H9 (cell line): Measurements from ENCODE around the gene RGL4. TPM values are rescaled to one million over a fixed set of nuclear protein-coding genes. Genes with fewer than 3 reads are reported as not detected.

Experiments
- DNase-seq: peaks from one replicate; pipeline ENCODE4 v3.0.0-alpha.2; 2017
- H2AFZ ChIP-seq: one replicate; pipeline ENCODE4 v1.6.1; 2013; ENCODE audit warnings: mild to moderate bottlenecking, low read length, control low read depth, moderate library complexity
- H2AK5ac ChIP-seq: 2 replicates; pipeline ENCODE4 v1.6.1; 2013; ENCODE audit warnings: low read length, control low read depth, mixed read lengths; ENCODE audit not compliant: insufficient read length
- H2BK120ac ChIP-seq: one replicate; pipeline ENCODE4 v1.6.1; 2013; ENCODE audit warnings: low read depth, mild to moderate bottlenecking, low read length, control low read depth, inconsistent platforms; ENCODE audit not compliant: poor library complexity, severe bottlenecking
- H2BK12ac ChIP-seq: 2 replicates; pipeline ENCODE4 v1.6.1; 2013; ENCODE audit warnings: low read length, control low read depth, mixed read lengths, low read depth; ENCODE audit not compliant: insufficient read length
- H2BK15ac ChIP-seq: 2 replicates; pipeline ENCODE4 v1.6.1; 2013; ENCODE audit warnings: low read depth, low read length, control low read depth
- H2BK20ac ChIP-seq: one replicate; pipeline ENCODE4 v1.6.1; 2013; ENCODE audit warnings: low read depth, mild to moderate bottlenecking, low read length, control low read depth, inconsistent platforms; ENCODE audit not compliant: poor library complexity, severe bottlenecking
- H2BK5ac ChIP-seq: 2 replicates; pipeline ENCODE4 v1.6.1; 2013; ENCODE audit warnings: low read length, control low read depth, mixed read lengths; ENCODE audit not compliant: insufficient read length
- H3K14ac ChIP-seq: 2 replicates; pipeline ENCODE4 v1.6.1; 2013; ENCODE audit warnings: low read length, control low read depth; ENCODE audit not compliant: insufficient read depth
- H3K18ac ChIP-seq: 2 replicates; pipeline ENCODE4 v1.6.1; 2013; ENCODE audit warnings: low read depth, mild to moderate bottlenecking, mixed read lengths, low read length, control low read depth; ENCODE audit not compliant: insufficient read length
- H3K23ac ChIP-seq: 2 replicates; pipeline ENCODE4 v1.6.1; 2013; ENCODE audit warnings: low read length, control low read depth, mixed read lengths, low read depth; ENCODE audit not compliant: insufficient read length
- H3K23me2 ChIP-seq: 2 replicates; pipeline ENCODE4 v1.6.1; 2013; ENCODE audit warnings: low read depth, mild to moderate bottlenecking, mixed read lengths, low read length, control low read depth; ENCODE audit not compliant: insufficient read length, poor library complexity, severe bottlenecking
- H3K27ac ChIP-seq: 2 replicates; pipeline ENCODE4 v1.5.1; 2013; ENCODE audit warnings: low read length, control low read depth, mixed read lengths, low read depth; ENCODE audit not compliant: insufficient read length
- H3K27me3 ChIP-seq: 2 replicates; pipeline ENCODE4 v1.6.1; 2013; ENCODE audit warnings: low read length, control low read depth, inconsistent platforms; ENCODE audit not compliant: insufficient read depth
- H3K4ac ChIP-seq: 2 replicates; pipeline ENCODE4 v1.6.1; 2013; ENCODE audit warnings: low read depth, mild to moderate bottlenecking, control low read depth, inconsistent platforms, low read length, moderate library complexity
- H3K4me1 ChIP-seq: 2 replicates; pipeline ENCODE4 v1.6.1; 2013; ENCODE audit warnings: low read length, control low read depth, inconsistent platforms; ENCODE audit not compliant: insufficient read depth
- H3K4me2 ChIP-seq: 2 replicates; pipeline ENCODE4 v1.6.1; 2013; ENCODE audit warnings: low read length, control low read depth, mixed read lengths; ENCODE audit not compliant: insufficient read length, insufficient read depth
- H3K56ac ChIP-seq: 2 replicates; pipeline ENCODE4 v1.6.1; 2013; ENCODE audit warnings: low read depth, mild to moderate bottlenecking, mixed read lengths, low read length, control low read depth; ENCODE audit not compliant: insufficient read length
- H3K79me1 ChIP-seq: 2 replicates; pipeline ENCODE4 v1.6.1; 2013; ENCODE audit warnings: low read depth, mild to moderate bottlenecking, moderate library complexity, low read length, control low read depth, inconsistent platforms; ENCODE audit not compliant: insufficient read depth, poor library complexity, severe bottlenecking
- H3K79me2 ChIP-seq: 2 replicates; pipeline ENCODE4 v1.6.1; 2013; ENCODE audit warnings: low read length, control low read depth, inconsistent platforms; ENCODE audit not compliant: insufficient read depth
- H3K9ac ChIP-seq: 2 replicates; pipeline ENCODE4 v1.6.1; 2013; ENCODE audit warnings: low read length, control low read depth, mixed read lengths; ENCODE audit not compliant: insufficient read length; ENCODE audit errors: extremely low read depth
- H3K9me3 ChIP-seq: one replicate; pipeline ENCODE4 v1.6.1; 2013; ENCODE audit warnings: low read depth, low read length, inconsistent platforms; ENCODE audit not compliant: control insufficient read depth
- H3T11ph ChIP-seq: one replicate; pipeline ENCODE4 v1.6.1; 2013; ENCODE audit warnings: mild to moderate bottlenecking, low read length, control low read depth, inconsistent platforms
- H4K20me1 ChIP-seq: one replicate; pipeline ENCODE4 v1.6.1; 2013; ENCODE audit not compliant: control insufficient read depth, insufficient read length, insufficient read depth
- H4K5ac ChIP-seq: 2 replicates; pipeline ENCODE4 v1.6.1; 2013; ENCODE audit warnings: low read depth, mild to moderate bottlenecking, mixed read lengths, low read length, control low read depth; ENCODE audit not compliant: insufficient read length
- H4K8ac ChIP-seq: replicated peaks from 2 replicates; pipeline ENCODE4 v1.6.1; 2013; ENCODE audit warnings: low read length, control low read depth, mixed read lengths, low read depth; ENCODE audit not compliant: insufficient read length
- H4K91ac ChIP-seq: 2 replicates; pipeline ENCODE4 v1.6.1; 2013; ENCODE audit warnings: low read depth, mild to moderate bottlenecking, moderate library complexity, mixed read lengths, low read length, control low read depth; ENCODE audit not compliant: insufficient read length
- H3K27ac Mint-ChIP-seq, 3 experiments: 2 replicates in 2 of 3; 3 replicates in 1 of 3; pipeline ENCODE4 v1.8.0; 2020 to 2021; ENCODE audit warnings: mixed read lengths in 3 of 3, mild to moderate bottlenecking in 1 of 3, moderate library complexity in 1 of 3
- H3K27me3 Mint-ChIP-seq: 2 replicates; pipeline ENCODE4 v1.8.0; 2021; ENCODE audit warnings: low read depth, mild to moderate bottlenecking, moderate library complexity, mixed read lengths
- H3K36me3 Mint-ChIP-seq, 3 experiments: 2 replicates in 2 of 3; 3 replicates in 1 of 3; pipeline ENCODE4 v1.8.0; 2020 to 2021; ENCODE audit warnings: low read depth in 3 of 3, mixed read lengths in 3 of 3; ENCODE audit not compliant: insufficient read depth in 1 of 3
- H3K4me1 Mint-ChIP-seq, 2 experiments: 2 replicates each; pipeline ENCODE4 v1.8.0; 2020; ENCODE audit warnings: mixed read lengths in 2 of 2
- H3K4me3 Mint-ChIP-seq, 2 experiments: 2 replicates in 1 of 2; 3 replicates in 1 of 2; pipeline ENCODE4 v1.8.0; 2020 to 2021; ENCODE audit warnings: mild to moderate bottlenecking in 2 of 2, mixed read lengths in 2 of 2, moderate library complexity in 1 of 2
- H3K9me3 Mint-ChIP-seq, 2 experiments: 2 replicates in 1 of 2; 3 replicates in 1 of 2; pipeline ENCODE4 v1.8.0; 2020; ENCODE audit warnings: mild to moderate bottlenecking in 2 of 2, mixed read lengths in 2 of 2, moderate library complexity in 1 of 2
- CTCF ChIP-seq: fragments of 200-600 bp; sonication (generic); conservative IDR thresholded peaks from 3 replicates; pipeline ENCODE4 v1.8.0; 2021; ENCODE audit warnings: antibody characterized with exemption, mild to moderate bottlenecking
- WGBS: extraction: QIAGEN DNeasy Blood & Tissue Kit; methylation state at CpG from one replicate; pipeline ENCODE4 v1.1.7; 2013; ENCODE audit warnings: missing lambda C conversion rate, low lambda C conversion rate, mixed read lengths; ENCODE audit not compliant: insufficient read length; ENCODE audit errors: extremely low coverage; 5-methylcytosine and 5-hydroxymethylcytosine counted together
- total RNA-seq: library from RNA; stranded (reverse); gene quantifications from 2 replicates; pipeline ENCODE4 v1.2.1, GENCODE V29; 2021

The RGL4 gene
- total RNA-seq, 1 experiment from 2014 or later = not detected

GRCh38 chr22:23708270-23708669, 17.5 kb downstream of the RGL4 start:
- Histone ChIP-seq H3T11ph (no peak overlapping the region), H4K8ac (no peak overlapping the region), H3K18ac (no peak overlapping the region), H3K9ac (no peak overlapping the region), H2BK15ac (no peak overlapping the region), H2BK20ac (no peak overlapping the region), H3K23ac (no peak overlapping the region), H2BK12ac (no peak overlapping the region), H4K5ac (no peak overlapping the region), H3K23me2 (no peaks in the 10 kb centered on the region), H3K4me2 (no peak overlapping the region), H4K20me1 (no peaks in the 10 kb centered on the region), H3K79me2 (no peaks in the 10 kb centered on the region), H2AK5ac (no peak overlapping the region), H3K27me3 (no peaks in the 10 kb centered on the region), H3K56ac (no peak overlapping the region), H2BK5ac (no peak overlapping the region), H2BK120ac (no peak overlapping the region), H2AFZ (no peak overlapping the region), H4K91ac (no peak overlapping the region), H3K14ac (no peak overlapping the region), H3K4ac (no peak overlapping the region), H3K4me1 (no peaks in the 10 kb centered on the region), H3K9me3 (no peaks in the 10 kb centered on the region), H3K27ac (no peak overlapping the region), H3K79me1 (no peaks in the 10 kb centered on the region)
- Mint-ChIP-seq H3K4me3 (no peak overlapping the region), H3K27ac (no peak overlapping the region), H3K36me3 (peaks cover 42 to 87% (median 83%) of the 10 kb centered on the region in 3 experiments; a peak in 6 of 7 replicates), H3K27me3 (no peaks in the 10 kb centered on the region), H3K4me1 (no peaks in the 10 kb centered on the region), H3K9me3 (no peaks in the 10 kb centered on the region)
- no peak for DNase-seq
- TF ChIP-seq CTCF = no peak
- WGBS = no CpG with 5 or more reads among the region's 1 CpG
